Coronary artery (tissue), 2 donors: ENCODE measurements around the gene OR51V1.

ENCODE experiments used
- DNase-seq: peaks from one replicate; pipeline ENCODE4 v3.0.0-alpha.2; 2017; ENCODE audit warnings: low spot score
- H3K27ac ChIP-seq, 2 donors: fragments of 200-600 bp; sonication (generic); one replicate each; pipeline ENCODE4 v1.5.1; 2016 to 2019
- H3K4me3 ChIP-seq: fragments of 200-600 bp; sonication (generic); 2 replicates; pipeline ENCODE4 v1.5.1; 2016; ENCODE audit warnings: mild to moderate bottlenecking, moderate library complexity
- TF ChIP-seq, protein P1 (sequence below): fragments of 200-600 bp; sonication (generic); IDR thresholded peaks from one replicate; pipeline ENCODE4 v1.5.1; 2019; ENCODE audit warnings: antibody characterized with exemption

OR51V1 gene

DNA sequence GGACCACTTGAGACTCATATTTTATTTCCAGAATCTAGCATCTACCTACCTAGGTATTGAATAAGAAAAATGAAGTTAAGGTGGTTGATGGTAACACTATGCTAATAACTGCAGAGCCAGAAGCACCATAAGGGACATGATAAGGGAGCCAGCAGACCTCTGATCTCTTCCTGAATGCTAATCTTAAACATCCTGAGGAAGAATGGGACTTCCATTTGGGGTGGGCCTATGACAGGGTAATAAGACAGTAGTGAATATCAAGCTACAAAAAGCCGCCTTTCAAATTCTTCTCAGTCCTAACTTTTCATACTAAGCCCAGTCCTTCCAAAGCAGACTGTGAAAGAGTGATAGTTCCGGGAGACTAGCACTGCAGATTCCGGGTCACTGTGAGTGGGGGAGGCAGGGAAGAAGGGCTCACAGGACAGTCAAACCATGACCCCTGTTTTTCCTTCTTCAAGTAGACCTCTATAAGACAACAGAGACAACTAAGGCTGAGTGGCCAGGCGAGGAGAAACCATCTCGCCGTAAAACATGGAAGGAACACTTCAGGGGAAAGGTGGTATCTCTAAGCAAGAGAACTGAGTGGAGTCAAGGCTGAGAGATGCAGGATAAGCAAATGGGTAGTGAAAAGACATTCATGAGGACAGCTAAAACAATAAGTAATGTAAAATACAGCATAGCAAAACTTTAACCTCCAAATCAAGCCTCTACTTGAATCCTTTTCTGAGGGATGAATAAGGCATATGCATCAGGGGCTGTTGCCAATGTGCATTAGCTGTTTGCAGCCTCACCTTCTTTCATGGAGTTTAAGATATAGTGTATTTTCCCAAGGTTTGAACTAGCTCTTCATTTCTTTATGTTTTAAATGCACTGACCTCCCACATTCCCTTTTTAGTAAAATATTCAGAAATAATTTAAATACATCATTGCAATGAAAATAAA lies 24.3 kb upstream of the OR51V1 start:
- H3K27ac ChIP-seq, result no peak overlapping the region
- TF ChIP-seq, protein P1, sequence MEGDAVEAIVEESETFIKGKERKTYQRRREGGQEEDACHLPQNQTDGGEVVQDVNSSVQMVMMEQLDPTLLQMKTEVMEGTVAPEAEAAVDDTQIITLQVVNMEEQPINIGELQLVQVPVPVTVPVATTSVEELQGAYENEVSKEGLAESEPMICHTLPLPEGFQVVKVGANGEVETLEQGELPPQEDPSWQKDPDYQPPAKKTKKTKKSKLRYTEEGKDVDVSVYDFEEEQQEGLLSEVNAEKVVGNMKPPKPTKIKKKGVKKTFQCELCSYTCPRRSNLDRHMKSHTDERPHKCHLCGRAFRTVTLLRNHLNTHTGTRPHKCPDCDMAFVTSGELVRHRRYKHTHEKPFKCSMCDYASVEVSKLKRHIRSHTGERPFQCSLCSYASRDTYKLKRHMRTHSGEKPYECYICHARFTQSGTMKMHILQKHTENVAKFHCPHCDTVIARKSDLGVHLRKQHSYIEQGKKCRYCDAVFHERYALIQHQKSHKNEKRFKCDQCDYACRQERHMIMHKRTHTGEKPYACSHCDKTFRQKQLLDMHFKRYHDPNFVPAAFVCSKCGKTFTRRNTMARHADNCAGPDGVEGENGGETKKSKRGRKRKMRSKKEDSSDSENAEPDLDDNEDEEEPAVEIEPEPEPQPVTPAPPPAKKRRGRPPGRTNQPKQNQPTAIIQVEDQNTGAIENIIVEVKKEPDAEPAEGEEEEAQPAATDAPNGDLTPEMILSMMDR, result no peak

DNA sequence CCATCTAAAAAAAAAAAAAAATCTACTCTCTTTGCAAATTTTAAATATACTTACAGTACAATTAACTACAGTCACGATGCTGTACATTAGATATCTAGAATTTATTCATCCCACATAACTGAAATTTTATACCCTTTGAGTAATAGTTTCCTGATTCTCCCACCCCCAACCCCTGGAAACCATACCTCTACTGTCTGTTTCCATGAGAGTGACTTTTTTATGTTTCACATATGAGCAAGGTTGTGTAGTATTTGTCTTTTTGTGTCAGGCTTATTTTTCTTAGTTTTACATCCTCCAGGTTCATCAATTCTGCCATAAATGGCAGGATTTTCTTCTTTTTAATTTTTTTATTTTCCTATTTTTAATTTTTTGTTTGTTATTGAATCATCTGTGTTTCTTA lies 23.2 kb upstream of the OR51V1 start:
- TF ChIP-seq, protein P1, result no peak
- no peak for DNase-seq
- no peak overlapping the region for H3K27ac ChIP-seq
- no peak overlapping the region for H3K4me3 ChIP-seq

More for the DNA sequence above, 24.3 kb upstream of the OR51V1 start:
- DNase-seq, result no peak
- no peak overlapping the region for H3K4me3 ChIP-seq

DNA sequence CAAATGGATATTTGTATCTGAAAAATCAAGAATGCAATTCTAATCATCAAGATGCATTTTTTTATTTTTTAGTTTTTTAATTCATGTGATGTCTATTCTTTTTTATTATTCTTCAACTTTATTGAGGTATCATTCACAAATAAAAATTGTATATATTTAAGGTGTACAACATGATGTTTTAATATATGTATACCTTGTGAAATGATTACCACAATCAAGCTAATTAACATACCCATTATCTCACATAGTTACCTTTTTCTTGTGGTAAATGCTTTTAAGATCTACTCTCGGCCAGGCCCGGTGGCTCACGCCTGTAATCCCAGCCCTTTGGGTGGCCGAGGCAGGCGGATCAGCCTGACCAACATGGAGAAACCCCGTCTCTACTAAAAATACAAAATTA lies 22.7 kb upstream of the OR51V1 start:
- DNase-seq, result no peak
- TF ChIP-seq, protein P1, result no peak
- Histone ChIP-seq H3K4me3 (no peak overlapping the region), H3K27ac (no peak overlapping the region)

DNA sequence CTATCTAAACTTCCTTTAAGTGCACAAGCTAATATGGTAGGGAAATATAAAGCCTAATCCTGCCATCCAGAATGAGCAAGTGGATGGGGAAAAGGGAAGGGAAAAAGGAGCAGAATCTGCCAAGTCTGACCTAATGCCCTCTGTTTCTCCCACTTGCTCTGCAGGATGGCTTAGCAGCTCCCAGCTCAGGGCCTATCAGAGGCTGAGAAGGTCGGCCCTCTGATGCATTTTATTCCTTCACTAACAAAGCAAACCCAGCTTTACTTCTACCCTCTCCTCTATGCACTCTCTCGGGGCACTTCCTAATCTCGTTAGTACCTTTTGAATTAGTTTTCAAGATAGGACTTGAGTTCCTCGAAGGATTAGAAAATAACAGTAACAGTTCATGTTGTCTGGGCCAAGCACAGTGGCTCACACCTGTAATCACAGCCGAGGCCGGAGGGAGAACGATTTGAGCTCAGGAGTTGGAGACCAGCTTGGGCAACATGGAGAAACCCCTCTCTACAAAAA lies 9.9 kb upstream of the OR51V1 start:
- Histone ChIP-seq H3K27ac (no peak overlapping the region), H3K4me3 (no peak overlapping the region)
- DNase-seq, result no peak
- TF ChIP-seq, protein P1, result no peak

DNA sequence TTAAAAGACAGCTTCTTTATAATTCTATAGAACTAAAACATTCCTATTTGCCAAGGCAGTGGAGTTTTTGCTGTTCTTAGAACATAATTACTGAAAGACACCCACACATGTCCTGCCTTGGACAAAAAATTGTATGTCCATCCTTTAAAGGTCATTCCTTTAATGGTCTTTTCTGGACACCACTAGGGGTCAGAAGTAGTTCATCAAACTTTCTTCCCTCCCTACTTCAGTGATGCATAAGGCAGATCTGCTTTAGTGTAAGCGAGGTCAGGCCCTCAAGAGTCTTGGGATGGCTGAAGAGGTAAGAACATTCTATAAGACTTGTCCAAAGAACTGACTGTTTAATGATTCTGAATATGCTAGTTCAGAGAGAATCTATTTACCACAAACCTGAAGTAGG lies 4.3 kb upstream of the OR51V1 start:
- Histone ChIP-seq H3K27ac (no peak overlapping the region), H3K4me3 (no peak overlapping the region)
- DNase-seq, result no peak
- TF ChIP-seq, protein P1, result no peak

DNA sequence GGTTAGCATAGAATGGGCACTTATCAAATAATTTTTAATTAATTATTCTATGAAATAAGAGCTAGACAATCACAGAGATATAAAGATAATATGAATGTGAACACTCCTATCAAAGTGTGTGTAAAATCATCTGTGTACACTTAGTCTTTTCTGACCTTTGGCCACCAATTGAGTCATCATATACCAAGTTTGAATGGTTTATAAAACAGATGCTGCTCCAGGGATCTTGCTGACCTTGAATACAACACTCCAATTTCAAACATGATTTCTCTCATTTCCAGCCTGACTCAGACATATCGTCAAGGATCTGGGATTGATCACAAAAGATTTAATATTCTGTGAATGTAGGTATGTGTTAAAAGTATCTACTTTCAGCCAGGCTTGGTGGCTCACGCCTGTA lies 2.9 kb upstream of the OR51V1 start:
- no peak overlapping the region for H3K4me3 ChIP-seq
- DNase-seq, result no peak
- TF ChIP-seq, protein P1, result no peak
- no peak overlapping the region for H3K27ac ChIP-seq

DNA sequence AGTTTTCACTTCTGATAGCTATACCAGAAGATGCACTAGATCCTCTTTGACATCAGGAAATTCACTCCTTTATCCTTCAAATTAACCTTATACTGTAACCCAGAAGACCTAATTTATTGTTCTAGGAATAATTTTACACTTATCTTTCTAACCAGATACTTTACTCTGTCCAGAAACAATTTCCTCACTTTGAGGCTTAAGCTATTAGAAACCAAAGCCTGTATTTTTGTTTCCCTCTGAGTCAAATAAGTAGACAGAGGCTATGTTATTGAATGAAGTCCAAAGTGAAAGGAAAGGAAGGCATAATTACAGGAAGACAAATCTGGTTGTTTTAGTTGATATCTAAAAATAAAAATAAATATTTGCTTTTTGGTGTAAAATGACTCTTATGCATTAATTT lies 2.2 kb downstream of the OR51V1 start:
- TF ChIP-seq, protein P1, result no peak
- no peak for DNase-seq
- no peak overlapping the region for H3K27ac ChIP-seq
- no peak overlapping the region for H3K4me3 ChIP-seq
